ENCODE measurements around the gene ABCB11. TPM values are rescaled to one million over a fixed set of nuclear protein-coding genes. Genes with fewer than 3 reads are reported as not detected.

Gene ABCB11
- total RNA-seq, 3 donors from 2014 or later (not counting 1 experiment from before 2014, with no cell fraction given): 0.07 to 0.48 (median 0.07) TPM

- peak overlapping the region; percentile 55 for H3K4me3 Mint-ChIP-seq
- ATAC-seq (peak in 1 of 3 donors; percentile 46), DNase-seq (no peak)
- Histone ChIP-seq H3K4me3 (ENCODE audit: low read length) (no peak overlapping the region), H3K27me3 (ENCODE audit: control insufficient read depth, insufficient read depth, low read length) (no peaks in the 10 kb centered on the region), H3K36me3 (ENCODE audit: control insufficient read depth, insufficient read depth, low read length) (no peaks in the 10 kb centered on the region), H3K4me1 (ENCODE audit: control insufficient read depth, insufficient read depth, low read length) (peaks cover 5% of the 10 kb centered on the region), H3K9me3 (ENCODE audit: control insufficient read depth, insufficient read depth, low read length) (no peaks in the 10 kb centered on the region), H3K27ac (ENCODE audit: low read length) (no peak overlapping the region)
- H3K4me1 Mint-ChIP-seq: peaks cover 36 to 41% of the 10 kb centered on the region in 2 donors
- peaks cover 6 to 8% of the 10 kb centered on the region in 2 donors for H3K9me3 Mint-ChIP-seq
- peak overlapping the region; percentile 4 to 50 for H3K27ac Mint-ChIP-seq
- intact Hi-C loops (cut with micrococcal nuclease): no loop called here
- 39% methylated on average over 4 of the region's 4 CpGs for WGBS (ENCODE audit: insufficient coverage)
- no peak for TF ChIP-seq CTCF (IDR thresholded peaks at IDR 0.05)
- H3K27me3 Mint-ChIP-seq (ENCODE audit: low read depth in 2 of 2): no peaks in the 10 kb centered on the region
- peaks cover 25% of the 10 kb centered on the region for H3K36me3 Mint-ChIP-seq
These were observed 8.6 kb upstream of the ABCB11 start for GRCh38 chr2:169039702-169040101.

- Mint-ChIP-seq H3K36me3 (peaks cover 21% of the 10 kb centered on the region), H3K27ac (no peak overlapping the region), H3K27me3 (ENCODE audit: low read depth in 2 of 2) (no peaks in the 10 kb centered on the region), H3K4me1 (peaks cover 45 to 50% of the 10 kb centered on the region in 2 donors), H3K4me3 (no peak overlapping the region), H3K9me3 (peaks cover 6 to 8% of the 10 kb centered on the region in 2 donors)
- ATAC-seq (no peak), DNase-seq (no peak)
- Histone ChIP-seq H3K9me3 (ENCODE audit: control insufficient read depth, insufficient read depth, low read length) (no peaks in the 10 kb centered on the region), H3K27ac (ENCODE audit: low read length) (no peak overlapping the region), H3K4me1 (ENCODE audit: control insufficient read depth, insufficient read depth, low read length) (peaks cover 5% of the 10 kb centered on the region), H3K36me3 (ENCODE audit: control insufficient read depth, insufficient read depth, low read length) (no peaks in the 10 kb centered on the region), H3K4me3 (ENCODE audit: low read length) (no peak overlapping the region), H3K27me3 (ENCODE audit: control insufficient read depth, insufficient read depth, low read length) (no peaks in the 10 kb centered on the region)
- intact Hi-C loops (cut with micrococcal nuclease): no loop called here
- 34% methylated on average over 2 of the region's 2 CpGs for WGBS (ENCODE audit: insufficient coverage)
- no peak for TF ChIP-seq CTCF (IDR thresholded peaks at IDR 0.05)
These were observed 7.2 kb upstream of the ABCB11 start for GRCh38 chr2:169038338-169038757.

GRCh38 chr2:169036736-169037440 is 5.8 kb upstream of the ABCB11 start:
- Histone ChIP-seq H3K9me3 (ENCODE audit: control insufficient read depth, insufficient read depth, low read length) (peaks cover 2% of the 10 kb centered on the region), H3K4me3 (ENCODE audit: low read length) (no peak overlapping the region), H3K27ac (ENCODE audit: low read length) (no peak overlapping the region), H3K4me1 (ENCODE audit: control insufficient read depth, insufficient read depth, low read length) (peaks cover 5% of the 10 kb centered on the region), H3K27me3 (ENCODE audit: control insufficient read depth, insufficient read depth, low read length) (no peaks in the 10 kb centered on the region), H3K36me3 (ENCODE audit: control insufficient read depth, insufficient read depth, low read length) (no peaks in the 10 kb centered on the region)
- intact Hi-C loops (cut with micrococcal nuclease): no loop called here
- no peak for TF ChIP-seq CTCF (IDR thresholded peaks at IDR 0.05)
- Mint-ChIP-seq H3K9me3 (peaks cover under 1 to 3% of the 10 kb centered on the region in 2 donors), H3K27ac (no peak overlapping the region), H3K36me3 (peaks cover 6% of the 10 kb centered on the region), H3K4me3 (no peak overlapping the region), H3K27me3 (ENCODE audit: low read depth in 2 of 2) (no peaks in the 10 kb centered on the region), H3K4me1 (peaks cover 43 to 49% of the 10 kb centered on the region in 2 donors)
- WGBS (ENCODE audit: insufficient coverage): 77% methylated on average over 3 of the region's 4 CpGs
- DNase-seq (no peak), ATAC-seq (peak in 1 of 3 donors; percentile 39)
